GM19025 (cell line): Measurements from ENCODE around the gene FBXO2.
"Not testable (repeated sequence)": the region's sequence is repeated elsewhere in the genome, so short reads cannot be mapped to it uniquely, and the experiment has no call there.

Experiments used
- ATAC-seq: cut with Tn5 transposase; IDR thresholded peaks from one replicate; pipeline ENCODE4 v1.9.1; 2021; ENCODE audit warnings: mild to moderate bottlenecking, low read depth, moderate library complexity; ENCODE audit not compliant: unreplicated experiment

FBXO2 gene

DNA sequence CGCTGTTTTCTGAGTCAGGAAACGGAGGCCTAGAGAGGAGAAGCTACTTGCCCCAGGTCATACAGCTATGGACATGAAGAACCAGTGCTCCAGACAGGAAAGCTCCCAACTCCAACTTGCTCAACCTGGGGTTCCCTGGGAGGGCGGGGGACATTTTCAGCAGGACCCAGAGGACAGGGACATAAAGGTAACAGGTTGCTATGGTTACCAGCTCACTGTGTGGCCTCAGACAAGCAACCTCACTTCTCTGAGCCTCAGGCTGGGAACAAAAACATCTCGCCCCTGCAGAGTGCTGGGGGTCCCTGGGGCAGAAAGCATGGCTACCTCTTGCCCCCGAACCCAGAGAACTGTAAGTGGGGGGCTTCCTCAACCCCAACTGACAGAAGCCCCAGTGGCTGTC, 16.1 kb downstream of the FBXO2 start:
- no peak for ATAC-seq

GRCh38 chr1:11634365-11635192, 19.6 kb downstream of the FBXO2 start:
- ATAC-seq = no peak

DNA sequence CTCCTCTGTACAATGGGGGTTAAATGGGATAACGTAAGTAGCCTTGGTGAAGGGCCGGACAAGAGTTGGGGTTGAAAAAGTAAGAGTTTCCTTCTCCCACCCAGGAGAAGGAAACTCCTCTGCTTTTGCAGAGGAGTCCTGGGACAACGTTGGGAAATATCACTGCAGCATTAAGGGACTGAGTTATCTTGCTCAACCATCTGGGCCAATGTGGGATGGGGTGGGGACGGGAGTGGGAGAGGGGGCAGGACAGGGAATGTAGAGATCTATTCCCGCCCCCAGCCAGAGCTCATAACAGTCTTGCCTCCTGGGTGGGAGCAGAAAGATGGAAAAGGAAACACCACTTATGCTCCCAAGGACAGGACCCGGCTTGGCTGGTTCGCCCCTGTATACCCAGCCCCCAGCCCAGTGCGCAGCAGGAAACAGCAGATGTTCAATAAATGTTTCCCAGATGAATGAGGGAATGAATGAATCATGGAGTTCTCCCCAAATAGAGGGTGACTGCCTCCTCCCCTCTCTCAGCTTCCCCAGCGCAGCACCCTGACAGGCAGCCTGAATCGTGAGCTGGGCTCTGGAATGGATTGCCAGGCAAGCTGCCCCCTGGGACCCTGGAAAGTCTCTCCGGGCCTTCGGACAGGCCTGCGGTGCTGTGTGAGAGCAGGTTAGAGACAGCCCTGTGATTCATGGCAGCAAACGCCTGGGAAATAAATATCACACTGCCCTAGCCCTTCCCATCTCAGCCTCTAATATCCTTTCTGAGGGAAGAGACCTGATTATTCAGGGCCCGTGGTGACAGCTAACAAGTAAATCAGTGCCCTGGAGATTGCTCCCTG, 24.8 kb downstream of the FBXO2 start:
- ATAC-seq = no peak

DNA sequence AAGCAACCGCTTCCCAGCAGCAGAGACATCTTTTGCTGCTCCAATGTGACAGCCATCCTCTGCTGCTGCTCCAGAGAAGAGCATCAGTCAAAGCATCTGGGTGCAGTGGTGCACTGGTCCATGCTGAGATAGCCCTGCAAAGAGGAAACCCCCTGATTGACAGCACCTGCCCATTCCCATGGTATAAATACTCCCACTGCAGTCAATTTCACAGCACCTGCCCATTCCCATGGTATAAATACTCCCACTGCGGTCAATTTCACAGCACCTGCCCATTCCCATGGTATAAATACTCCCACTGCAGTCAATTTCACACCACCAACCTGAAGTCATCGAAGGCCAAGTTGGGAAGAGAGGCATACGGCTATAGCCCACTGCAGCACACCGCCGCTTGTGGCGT, 25.5 kb downstream of the FBXO2 start:
- ATAC-seq = no peak

GRCh38 chr1:11626551-11626950, 27.7 kb downstream of the FBXO2 start:
- no peak for ATAC-seq

GRCh38 chr1:11623702-11624101, 30.5 kb downstream of the FBXO2 start:
- no peak for ATAC-seq

DNA sequence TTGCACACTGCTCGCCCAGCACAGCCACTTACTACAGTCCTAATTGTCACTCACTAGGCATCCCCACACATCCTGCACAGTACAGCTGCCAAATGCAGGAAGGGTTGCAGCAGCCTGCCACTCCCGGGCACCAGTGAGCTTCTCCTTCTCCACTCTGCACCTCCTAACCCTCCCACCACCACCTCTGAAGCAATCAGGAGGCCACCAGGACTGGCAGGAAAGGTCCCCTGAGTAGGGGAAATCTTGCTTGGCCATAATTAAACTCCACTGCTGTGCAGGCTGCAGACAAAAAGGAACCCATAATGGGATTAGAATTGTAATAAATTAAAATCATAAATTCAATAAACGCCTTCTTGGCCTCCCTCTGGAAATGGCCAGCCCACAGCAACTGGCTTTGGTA, 31.8 kb downstream of the FBXO2 start:
- ATAC-seq = no peak

- ATAC-seq = no peak
These were observed 33.3 kb downstream of the FBXO2 start for GRCh38 chr1:11620924-11621323.

DNA sequence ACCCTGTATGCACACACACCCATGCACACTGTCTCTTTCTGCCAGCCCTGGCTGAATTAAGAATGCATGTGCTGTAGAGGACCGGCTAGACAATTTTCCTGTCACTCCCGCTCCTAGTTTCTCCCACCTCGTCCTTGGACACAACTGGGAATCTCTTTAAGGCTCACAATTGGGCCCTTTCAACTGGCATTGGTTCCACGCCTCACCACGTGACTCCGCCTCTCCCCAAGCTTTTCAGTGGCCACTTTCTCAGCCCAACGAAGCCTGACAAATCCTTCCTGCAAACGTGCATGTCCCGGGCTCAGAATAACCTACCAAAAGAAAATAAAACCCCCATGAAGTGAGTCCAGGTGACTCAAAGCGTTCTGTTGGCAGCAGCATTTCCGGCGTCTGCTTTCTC, 33.8 kb downstream of the FBXO2 start:
- ATAC-seq = no peak

GRCh38 chr1:11617741-11618140, 36.5 kb downstream of the FBXO2 start:
- ATAC-seq = no peak

DNA sequence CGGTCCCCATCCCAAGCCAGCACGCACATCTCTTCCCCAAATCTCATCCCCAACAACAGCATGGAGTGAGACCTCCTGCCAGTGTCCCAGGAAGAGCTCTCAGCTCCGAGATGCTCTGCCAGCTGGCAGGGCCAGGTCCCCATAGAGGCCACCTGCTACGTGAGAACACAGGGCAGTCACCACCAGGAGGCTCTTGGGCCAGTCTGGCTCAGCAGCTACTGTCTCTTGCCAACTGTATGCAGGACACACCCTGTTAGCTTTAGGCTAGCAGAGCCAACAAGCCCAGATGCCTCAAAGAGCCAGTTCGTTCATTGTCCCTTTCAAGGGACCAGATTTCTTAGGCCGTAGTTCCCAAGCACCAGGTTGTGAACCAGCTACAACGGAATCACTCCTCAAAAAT, 36.9 kb downstream of the FBXO2 start:
- no peak for ATAC-seq

GRCh38 chr1:11616766-11617165, 37.5 kb downstream of the FBXO2 start:
- no peak for ATAC-seq

GRCh38 chr1:11615090-11615489, 39.1 kb downstream of the FBXO2 start:
- ATAC-seq = no peak

- ATAC-seq = no peak
These were observed 40.9 kb downstream of the FBXO2 start for GRCh38 chr1:11613347-11613746.

DNA sequence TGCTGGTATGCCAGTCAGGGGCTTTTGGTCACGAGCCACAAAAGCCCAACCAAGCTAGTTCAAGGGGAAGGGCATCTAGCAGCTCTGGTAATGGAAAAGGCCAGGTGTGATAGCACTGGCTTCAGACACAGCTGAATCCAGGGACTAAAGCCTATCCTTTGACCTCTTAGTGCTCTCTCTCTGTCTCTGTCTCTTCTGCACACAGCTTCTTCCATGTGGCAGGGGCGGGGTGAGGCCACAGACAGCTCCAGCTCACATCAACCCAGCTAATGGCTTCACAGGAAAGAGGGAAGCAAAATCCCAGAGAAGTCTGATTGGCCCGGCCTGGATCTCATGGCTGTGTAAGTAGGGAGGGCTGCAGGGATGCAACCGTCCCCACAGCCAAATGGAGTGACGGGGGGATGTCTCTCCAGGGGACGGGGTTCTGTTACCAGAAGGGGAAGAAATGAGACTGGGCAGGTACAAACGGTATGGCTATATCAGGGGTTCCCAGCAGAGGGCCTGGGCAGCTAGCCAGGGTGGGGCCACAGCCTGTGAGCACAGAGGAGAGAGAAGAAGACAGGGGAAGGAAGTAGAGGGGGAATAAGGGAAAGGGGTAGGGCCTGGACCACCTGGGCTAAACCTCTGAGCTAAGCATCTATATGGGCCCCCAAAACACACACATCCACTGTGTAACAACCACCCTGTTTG, 42.4 kb downstream of the FBXO2 start:
- no peak for ATAC-seq

DNA sequence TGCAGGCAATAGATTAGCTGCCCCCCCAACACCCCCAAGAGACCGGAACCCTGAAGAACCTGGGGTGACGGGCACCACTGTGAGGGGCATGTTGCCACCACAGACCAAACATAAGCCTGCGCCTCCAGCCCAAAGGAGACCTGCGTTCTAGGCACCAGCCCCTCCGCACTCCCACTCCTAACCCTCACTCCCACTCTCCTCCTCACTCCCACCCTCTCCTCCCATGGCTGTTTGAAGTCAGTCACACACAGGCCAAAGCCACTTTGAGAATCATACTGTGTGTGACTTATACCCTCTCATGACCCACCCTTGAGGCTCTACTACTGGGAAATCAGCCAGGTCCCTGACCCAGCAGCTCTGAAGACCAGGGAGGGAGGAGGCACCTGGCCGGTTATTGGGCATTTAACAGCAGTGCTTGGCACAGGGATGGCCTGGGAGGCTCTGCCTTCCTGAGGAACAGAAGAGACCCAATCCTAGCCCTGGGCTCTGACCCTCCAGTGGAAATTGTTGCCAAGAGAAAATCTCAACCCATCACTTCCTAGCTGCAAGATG, 43.5 kb downstream of the FBXO2 start:
- ATAC-seq = no peak

GRCh38 chr1:11609378-11609777, 44.9 kb downstream of the FBXO2 start:
- ATAC-seq = not testable (repeated sequence)

DNA sequence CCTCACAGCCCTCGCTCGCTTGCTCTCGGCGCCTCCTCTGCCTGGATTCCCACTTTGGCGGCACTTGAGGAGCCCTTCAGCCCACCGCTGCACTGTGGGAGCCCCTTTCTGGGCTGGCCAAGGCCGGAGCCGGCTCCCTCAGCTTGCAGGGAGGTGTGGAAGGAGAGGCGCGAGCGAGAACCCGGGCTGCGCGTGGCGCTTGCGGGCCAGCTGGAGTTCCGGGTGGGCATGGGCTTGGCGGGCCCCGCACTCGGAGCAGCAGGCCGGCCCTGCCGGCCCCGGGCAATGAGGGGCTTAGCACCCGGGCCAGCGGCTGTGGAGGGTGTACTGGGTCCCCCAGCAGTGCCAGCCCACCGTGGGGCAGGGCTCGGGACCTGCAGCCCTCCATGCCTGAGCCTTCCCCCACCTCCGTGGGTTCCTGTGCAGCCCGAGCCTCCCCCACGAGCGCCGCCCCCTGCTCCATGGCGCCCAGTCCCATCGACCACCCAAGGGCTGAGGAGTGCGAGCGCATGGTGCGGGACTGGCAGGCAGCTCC, 45.6 kb downstream of the FBXO2 start:
- ATAC-seq = not testable (repeated sequence)

DNA sequence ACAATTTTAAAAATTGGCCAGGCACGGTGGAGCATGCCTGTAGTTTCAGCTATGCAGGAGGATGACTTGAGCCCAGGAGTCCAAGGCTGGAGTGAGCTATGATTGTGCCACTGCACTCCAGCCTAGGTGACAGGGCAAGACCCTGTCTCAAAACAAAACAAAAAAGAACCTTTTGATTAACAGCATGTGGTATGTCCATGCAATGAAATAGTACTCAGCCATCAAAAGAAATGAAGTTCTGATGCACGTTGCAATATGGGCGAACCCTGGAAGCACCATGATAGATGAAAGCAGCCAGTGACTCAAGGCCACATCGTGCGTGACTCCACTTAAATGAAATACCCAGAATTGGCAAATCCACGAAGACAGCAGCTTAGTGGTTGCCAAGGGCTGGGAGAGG, 47.5 kb downstream of the FBXO2 start:
- ATAC-seq = no peak

- ATAC-seq = no peak
These were observed 51.2 kb downstream of the FBXO2 start for GRCh38 chr1:11602981-11603380.

GRCh38 chr1:11602424-11602823, 51.8 kb downstream of the FBXO2 start:
- ATAC-seq = no peak
